Activated gamma-delta T cell treated with Interleukin-2 at 50 U/mL for 16 hours (primary cell): Measurements from ENCODE around the gene GRB7.
"Not testable (repeated sequence)": the region's sequence is repeated elsewhere in the genome, so short reads cannot be mapped to it uniquely, and the experiment has no call there.

Experiments used
- DNase-seq: peaks from one replicate; pipeline ENCODE4 v3.0.0-alpha.2; 2020

The GRB7 gene

GRCh38 chr17:39753514-39754160 lies 15.9 kb downstream of the GRB7 start:
- DNase-seq, result peak; percentile 75

GRCh38 chr17:39754161-39754957 lies 16.6 kb downstream of the GRB7 start:
- peak; percentile 97 for DNase-seq

GRCh38 chr17:39754958-39755553 lies 17.3 kb downstream of the GRB7 start:
- DNase-seq, result no peak

GRCh38 chr17:39755554-39756379 lies 18.0 kb downstream of the GRB7 start:
- DNase-seq, result peak; percentile 58

- DNase-seq, result no peak
These were observed 18.8 kb downstream of the GRB7 start for GRCh38 chr17:39756380-39757079.

- DNase-seq, result no peak
These were observed 19.5 kb downstream of the GRB7 start for GRCh38 chr17:39757176-39757662.

GRCh38 chr17:39757931-39758873 lies 20.5 kb downstream of the GRB7 start:
- peak; percentile 61 for DNase-seq

- no peak for DNase-seq
These were observed 21.5 kb downstream of the GRB7 start for GRCh38 chr17:39759204-39759603.

GRCh38 chr17:39761861-39762496 lies 24.2 kb downstream of the GRB7 start:
- DNase-seq, result peak; percentile 1

GRCh38 chr17:39763051-39763820 lies 25.5 kb downstream of the GRB7 start:
- DNase-seq, result no peak

GRCh38 chr17:39764171-39764570 lies 26.4 kb downstream of the GRB7 start:
- not testable (repeated sequence) for DNase-seq

GRCh38 chr17:39765175-39765574 lies 27.4 kb downstream of the GRB7 start:
- no peak for DNase-seq

- peak; percentile 0 for DNase-seq
These were observed 28.0 kb downstream of the GRB7 start for GRCh38 chr17:39765766-39766165.

- DNase-seq, result no peak
These were observed 29.4 kb downstream of the GRB7 start for GRCh38 chr17:39767147-39767546.

GRCh38 chr17:39769974-39770587 lies 32.3 kb downstream of the GRB7 start:
- peak; percentile 54 for DNase-seq

- DNase-seq, result no peak
These were observed 34.7 kb downstream of the GRB7 start for GRCh38 chr17:39772415-39772814.

- DNase-seq, result no peak
These were observed 35.5 kb downstream of the GRB7 start for GRCh38 chr17:39772987-39773934.

- no peak for DNase-seq
These were observed 36.3 kb downstream of the GRB7 start for GRCh38 chr17:39774047-39774446.
